GM20000 (cell line): Measurements from ENCODE around the gene ADGRG6.

Experiments used
- DNase-seq: peaks from one replicate; pipeline ENCODE4 v3.0.0; 2012; ENCODE audit warnings: low spot score
- CTCF ChIP-seq: IDR thresholded peaks from 2 replicates; pipeline ENCODE4 v1.5.1; 2012; ENCODE audit warnings: mild to moderate bottlenecking, control low read depth; ENCODE audit errors: extremely low read depth, missing control alignments

ADGRG6 gene

GRCh38 chr6:142356201-142356883 is 54.5 kb downstream of the ADGRG6 start:
- no peak for DNase-seq
- TF ChIP-seq CTCF = no peak

GRCh38 chr6:142356884-142357225 is 55.0 kb downstream of the ADGRG6 start:
- no peak for TF ChIP-seq CTCF
- DNase-seq = no peak

GRCh38 chr6:142357879-142358278 is 56.1 kb downstream of the ADGRG6 start:
- DNase-seq = no peak
- TF ChIP-seq CTCF = no peak

- DNase-seq = no peak
- no peak for TF ChIP-seq CTCF
These were observed 57.6 kb downstream of the ADGRG6 start for GRCh38 chr6:142359271-142359960.

- no peak for DNase-seq
- TF ChIP-seq CTCF = no peak
These were observed 59.5 kb downstream of the ADGRG6 start for GRCh38 chr6:142361345-142361744.

GRCh38 chr6:142361779-142362750 is 60.3 kb downstream of the ADGRG6 start:
- no peak for DNase-seq
- no peak for TF ChIP-seq CTCF

GRCh38 chr6:142367061-142367460 is 65.3 kb downstream of the ADGRG6 start:
- no peak for TF ChIP-seq CTCF

More at GRCh38 chr6:142367061-142367460, 65.3 kb downstream of the ADGRG6 start:
- no peak for DNase-seq
